Measurements from ENCODE around the gene OGT.
"Not testable (repeated sequence)": the region's sequence is repeated elsewhere in the genome, so short reads cannot be mapped to it uniquely, and the experiment has no call there.

The OGT gene

GRCh38 chrX:71549986-71550385 lies 17.1 kb downstream of the OGT start:
- Mint-ChIP-seq H3K27ac (no peak overlapping the region), H3K4me3 (no peak overlapping the region), H3K9me3 (no peaks in the 10 kb centered on the region), H3K4me1 (ENCODE audit: low read depth) (peaks cover 10% of the 10 kb centered on the region), H3K27me3 (ENCODE audit: low read depth) (no peaks in the 10 kb centered on the region), H3K36me3 (ENCODE audit: low read depth) (peaks cover 31% of the 10 kb centered on the region)

DNA sequence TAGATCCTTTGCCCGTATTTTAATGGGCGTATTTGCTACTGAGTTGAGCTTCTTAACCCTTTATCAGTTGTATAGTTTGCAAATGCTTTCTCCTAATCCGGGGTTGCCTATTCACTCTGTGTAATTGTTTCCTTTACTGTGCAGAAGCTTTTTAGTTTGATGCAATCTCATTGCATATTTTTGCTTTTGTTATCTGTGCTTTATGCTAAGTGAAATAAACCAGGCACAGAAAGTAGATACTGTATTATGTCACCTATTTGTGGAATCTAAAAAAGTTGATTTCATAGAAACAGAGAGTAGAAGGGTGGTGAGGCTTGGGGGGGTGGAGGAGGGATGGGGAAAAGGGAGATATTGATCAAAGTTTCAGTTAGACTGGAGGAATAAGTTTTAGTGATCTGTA lies 17.7 kb downstream of the OGT start:
- H3K27me3 Mint-ChIP-seq (ENCODE audit: low read depth), result no peaks in the 10 kb centered on the region
- peaks cover 9% of the 10 kb centered on the region for H3K4me1 Mint-ChIP-seq (ENCODE audit: low read depth)
- H3K9me3 Mint-ChIP-seq, result no peaks in the 10 kb centered on the region
- peaks cover 35% of the 10 kb centered on the region for H3K36me3 Mint-ChIP-seq (ENCODE audit: low read depth)
- no peak overlapping the region for H3K27ac Mint-ChIP-seq
- H3K4me3 Mint-ChIP-seq, result no peak overlapping the region

DNA sequence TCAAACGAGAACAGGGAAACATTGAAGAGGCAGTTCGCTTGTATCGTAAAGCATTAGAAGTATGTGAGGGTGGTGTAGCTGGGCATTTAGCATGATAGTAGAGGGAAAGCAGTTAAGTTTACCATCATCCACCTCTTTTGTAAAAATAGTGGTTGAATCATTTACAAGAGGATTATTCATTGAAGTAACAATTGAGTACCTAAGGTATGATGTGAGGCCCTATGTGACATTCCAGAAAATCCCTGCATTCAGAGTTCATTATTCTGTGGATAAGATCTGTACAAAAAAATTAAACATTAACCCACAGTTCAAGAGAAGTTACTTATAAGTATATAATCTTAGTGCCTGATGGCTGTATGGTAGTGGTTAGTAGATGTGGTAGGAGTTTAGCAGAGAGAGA lies 23.1 kb downstream of the OGT start:
- no peaks in the 10 kb centered on the region for H3K9me3 Mint-ChIP-seq
- no peak overlapping the region for H3K27ac Mint-ChIP-seq
- H3K36me3 Mint-ChIP-seq (ENCODE audit: low read depth), result peaks cover 36% of the 10 kb centered on the region
- H3K4me3 Mint-ChIP-seq, result no peak overlapping the region
- no peaks in the 10 kb centered on the region for H3K27me3 Mint-ChIP-seq (ENCODE audit: low read depth)
- peaks cover 3% of the 10 kb centered on the region for H3K4me1 Mint-ChIP-seq (ENCODE audit: low read depth)

DNA sequence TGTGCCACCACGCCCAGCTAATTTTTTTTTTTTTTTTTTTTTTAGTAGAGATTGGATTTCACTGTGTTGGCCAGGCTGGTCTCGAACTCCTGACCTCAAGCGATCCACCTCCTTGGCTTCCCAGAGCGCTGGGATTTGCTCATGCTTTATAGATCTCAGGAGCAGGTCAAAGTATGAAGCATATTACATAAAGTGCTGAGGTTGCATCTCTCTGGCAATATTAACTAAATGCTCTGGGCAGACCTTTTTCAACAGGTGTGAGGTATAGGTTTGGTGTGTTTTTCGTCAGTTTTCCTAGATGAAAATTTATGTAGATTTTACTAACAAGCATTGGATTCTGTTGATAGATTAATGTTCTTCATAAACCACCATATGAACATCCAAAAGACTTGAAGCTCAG lies 26.0 kb downstream of the OGT start:
- Mint-ChIP-seq H3K4me1 (ENCODE audit: low read depth) (peaks cover 3% of the 10 kb centered on the region), H3K9me3 (no peaks in the 10 kb centered on the region), H3K36me3 (ENCODE audit: low read depth) (peaks cover 41% of the 10 kb centered on the region), H3K27ac (no peak overlapping the region), H3K27me3 (ENCODE audit: low read depth) (no peaks in the 10 kb centered on the region), H3K4me3 (no peak overlapping the region)

DNA sequence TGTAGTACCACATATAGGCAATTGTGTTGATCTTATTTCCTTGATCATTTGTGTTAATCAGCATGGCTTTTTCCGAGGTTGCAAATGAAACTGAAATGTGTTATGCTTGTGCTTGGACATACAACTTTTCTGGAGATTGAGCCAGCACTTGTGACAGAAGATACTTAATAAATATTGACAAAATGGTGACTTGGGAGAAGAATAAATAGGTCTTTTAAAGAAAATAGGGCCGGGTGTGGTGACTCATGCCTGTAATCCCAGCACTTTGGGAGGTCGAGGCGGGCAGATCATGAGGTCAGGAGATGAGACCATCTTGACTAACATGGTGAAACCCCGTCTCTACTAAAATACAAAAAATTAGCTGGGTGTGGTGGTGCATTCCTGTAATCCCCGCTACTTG lies 26.9 kb downstream of the OGT start:
- H3K27ac Mint-ChIP-seq; H3K4me1 Mint-ChIP-seq (ENCODE audit: low read depth); H3K9me3 Mint-ChIP-seq; H3K4me3 Mint-ChIP-seq; H3K27me3 Mint-ChIP-seq (ENCODE audit: low read depth): not testable (repeated sequence)
- peaks cover 40% of the 10 kb centered on the region for H3K36me3 Mint-ChIP-seq (ENCODE audit: low read depth)

- Mint-ChIP-seq H3K9me3 (no peaks in the 10 kb centered on the region), H3K36me3 (ENCODE audit: low read depth) (peaks cover 37% of the 10 kb centered on the region), H3K4me1 (ENCODE audit: low read depth) (peaks cover 5% of the 10 kb centered on the region), H3K27me3 (ENCODE audit: low read depth) (no peaks in the 10 kb centered on the region), H3K27ac (no peak overlapping the region), H3K4me3 (no peak overlapping the region)
Measured at GRCh38 chrX:71563921-71564320, 31.0 kb downstream of the OGT start.

DNA sequence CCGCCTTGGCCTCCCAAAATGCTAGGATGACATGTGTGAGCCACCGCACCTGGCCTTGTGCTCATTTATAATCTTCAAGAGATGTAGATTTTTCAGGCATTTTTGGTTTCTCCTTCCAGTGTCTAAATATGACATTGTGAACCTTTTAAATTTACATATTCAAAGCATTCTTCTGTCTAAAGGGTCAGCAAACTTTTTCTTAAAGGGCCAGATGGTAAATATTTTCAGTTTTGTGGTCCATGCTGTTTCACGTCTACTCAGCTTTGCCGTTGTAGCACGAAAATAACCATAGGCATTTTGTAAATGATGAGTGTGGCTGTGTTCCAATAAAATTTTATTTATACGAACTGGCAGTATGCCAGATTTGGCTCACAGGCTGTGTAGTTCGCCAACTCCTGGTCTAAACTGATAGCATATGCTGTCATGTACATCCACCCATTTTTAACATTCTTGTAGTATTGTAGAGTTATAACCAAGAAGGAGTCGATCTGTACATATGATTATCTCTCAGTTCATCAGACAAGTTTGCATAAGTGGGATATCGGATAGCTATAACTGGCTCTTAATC lies 32.7 kb downstream of the OGT start:
- H3K9me3 Mint-ChIP-seq, result no peaks in the 10 kb centered on the region
- H3K27ac Mint-ChIP-seq, result no peak overlapping the region
- peaks cover 33% of the 10 kb centered on the region for H3K36me3 Mint-ChIP-seq (ENCODE audit: low read depth)
- no peaks in the 10 kb centered on the region for H3K27me3 Mint-ChIP-seq (ENCODE audit: low read depth)
- H3K4me1 Mint-ChIP-seq (ENCODE audit: low read depth), result peaks cover 5% of the 10 kb centered on the region
- H3K4me3 Mint-ChIP-seq, result no peak overlapping the region

DNA sequence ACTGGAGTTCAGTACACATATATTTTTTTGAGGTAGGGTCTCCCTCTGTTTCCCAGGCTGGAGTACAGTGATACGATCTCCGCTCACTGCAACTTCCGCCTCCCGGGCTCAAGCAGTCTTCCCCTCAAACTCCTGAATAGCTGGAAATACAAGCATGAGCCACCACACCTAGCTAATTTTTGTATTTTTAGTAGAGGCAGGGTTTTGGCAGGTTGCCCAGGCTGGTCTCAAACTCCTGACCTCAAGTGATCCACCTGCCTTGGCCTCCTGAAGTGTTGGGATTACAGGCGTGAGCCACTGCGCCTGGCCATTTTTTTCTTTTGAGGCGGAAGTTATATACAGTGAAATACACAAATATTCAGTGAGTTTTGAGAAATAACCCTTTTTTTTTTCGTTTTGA lies 38.5 kb downstream of the OGT start:
- H3K27ac Mint-ChIP-seq; H3K4me1 Mint-ChIP-seq (ENCODE audit: low read depth); H3K4me3 Mint-ChIP-seq; H3K27me3 Mint-ChIP-seq (ENCODE audit: low read depth); H3K9me3 Mint-ChIP-seq: not testable (repeated sequence)
- peaks cover 29% of the 10 kb centered on the region for H3K36me3 Mint-ChIP-seq (ENCODE audit: low read depth)

- Mint-ChIP-seq H3K27me3 (ENCODE audit: low read depth) (no peaks in the 10 kb centered on the region), H3K27ac (no peak overlapping the region), H3K36me3 (ENCODE audit: low read depth) (peaks cover 24% of the 10 kb centered on the region), H3K9me3 (no peaks in the 10 kb centered on the region), H3K4me3 (no peak overlapping the region), H3K4me1 (ENCODE audit: low read depth) (peaks cover 2% of the 10 kb centered on the region)
Measured at GRCh38 chrX:71573590-71573989, 40.7 kb downstream of the OGT start.

GRCh38 chrX:71577682-71578081 lies 44.8 kb downstream of the OGT start:
- peaks cover 26% of the 10 kb centered on the region for H3K36me3 Mint-ChIP-seq (ENCODE audit: low read depth)
- no peak overlapping the region for H3K4me3 Mint-ChIP-seq
- H3K27ac Mint-ChIP-seq, result no peak overlapping the region
- H3K9me3 Mint-ChIP-seq, result no peaks in the 10 kb centered on the region
- no peaks in the 10 kb centered on the region for H3K27me3 Mint-ChIP-seq (ENCODE audit: low read depth)
- peaks cover 3% of the 10 kb centered on the region for H3K4me1 Mint-ChIP-seq (ENCODE audit: low read depth)

- Mint-ChIP-seq H3K4me3 (no peak within 1 kb of the TSS), H3K4me1 (ENCODE audit: low read depth) (peaks cover 3% of the 10 kb centered on the region), H3K9me3 (no peaks in the 10 kb centered on the region), H3K27ac (no peak within 1 kb of the TSS), H3K27me3 (ENCODE audit: low read depth) (no peaks in the 10 kb centered on the region), H3K36me3 (ENCODE audit: low read depth) (peaks cover 24% of the 10 kb centered on the region)
Measured at GRCh38 chrX:71578253-71579135, 45.6 kb downstream of the OGT start, which contains the start of gene GCNA. Gene GCNA, plus strand, starts transcription at chrX:71578437. Its CDS starts 2,385 bp downstream, at chrX:71580822.

GRCh38 chrX:71579136-71579989 lies 46.5 kb downstream of the OGT start:
- H3K4me3 Mint-ChIP-seq, result no peak overlapping the region
- no peaks in the 10 kb centered on the region for H3K9me3 Mint-ChIP-seq
- peaks cover 3% of the 10 kb centered on the region for H3K4me1 Mint-ChIP-seq (ENCODE audit: low read depth)
- H3K27me3 Mint-ChIP-seq (ENCODE audit: low read depth), result no peaks in the 10 kb centered on the region
- H3K36me3 Mint-ChIP-seq (ENCODE audit: low read depth), result peaks cover 18% of the 10 kb centered on the region
- peak overlapping the region; percentile 57 for H3K27ac Mint-ChIP-seq

- Mint-ChIP-seq H3K4me3 (no peak overlapping the region), H3K4me1 (ENCODE audit: low read depth) (peaks cover 3% of the 10 kb centered on the region), H3K27me3 (ENCODE audit: low read depth) (no peaks in the 10 kb centered on the region), H3K27ac (no peak overlapping the region), H3K9me3 (no peaks in the 10 kb centered on the region), H3K36me3 (ENCODE audit: low read depth) (peaks cover 15% of the 10 kb centered on the region)
Measured at GRCh38 chrX:71579990-71580380, 47.1 kb downstream of the OGT start.

DNA sequence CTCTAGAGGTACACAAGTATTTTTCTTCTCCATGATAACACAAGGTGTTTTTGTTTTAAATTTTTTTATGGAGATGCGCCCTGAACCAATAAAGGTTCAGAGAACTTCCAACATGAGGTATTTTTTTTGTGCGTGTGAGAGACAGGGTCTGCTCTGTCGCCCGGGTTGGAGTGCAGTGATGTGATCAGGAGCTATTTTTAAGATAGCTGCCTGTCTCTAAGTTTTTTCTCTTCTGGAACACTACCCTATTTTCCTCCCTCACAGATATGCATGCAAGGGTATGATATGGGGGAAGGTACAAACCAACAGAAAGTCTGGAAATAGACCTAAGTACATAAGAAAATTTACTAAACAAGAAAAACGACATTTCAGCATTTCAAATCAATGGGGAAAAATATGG lies 48.3 kb downstream of the OGT start:
- Mint-ChIP-seq H3K9me3 (no peaks in the 10 kb centered on the region), H3K36me3 (ENCODE audit: low read depth) (peaks cover 15% of the 10 kb centered on the region), H3K27ac (no peak overlapping the region), H3K4me1 (ENCODE audit: low read depth) (peaks cover 4% of the 10 kb centered on the region), H3K27me3 (ENCODE audit: low read depth) (no peaks in the 10 kb centered on the region), H3K4me3 (no peak overlapping the region)

All from T-helper 1 cell treated with Interleukin-12 subunit alpha and Interleukin-12 subunit beta and Interleukin-4 antibody, amounts not matched to agents 30 μg/mL and 1 μg/mL, for 36 hours (primary cell).